ENCODE results near the gene COL24A1. TPM values are rescaled to one million over a fixed set of nuclear protein-coding genes. Genes with fewer than 3 reads are reported as not detected.
A peak's percentile ranks its signal among the peaks of the same experiment; 100 is the strongest.

COL24A1 gene
- total RNA-seq, 4 donors from 2014 or later, result 1.2 to 4.7 (median 3.3) TPM

- Histone ChIP-seq H3K36me3 (no peaks in the 10 kb centered on the region), H3K9me3 (no peaks in the 10 kb centered on the region), H3K4me1 (peaks cover 0 to 37% (median 12%) of the 10 kb centered on the region in 3 donors), H3K4me3 (peak overlapping the region; percentile 23 to 54), H3K27ac (peak overlapping the region in 3 of 4 donors; percentile 82 to 84 (median 84)), H3K27me3 (peaks cover 16% of the 10 kb centered on the region)
- peak; percentile 19 for ATAC-seq
- no CpG with 5 or more reads among the region's 43 CpGs for WGBS, 2 donors (ENCODE audit: low coverage in 1 of 2)
- no peak for TF ChIP-seq EP300 (IDR thresholded peaks at IDR 0.05)
- TF ChIP-seq POLR2AphosphoS5 (IDR thresholded peaks at IDR 0.05), result no peak
Measured at GRCh38 chr1:86155051-86155806, 1.3 kb downstream of the COL24A1 start.

GRCh38 chr1:86154571-86155050 lies 2.0 kb downstream of the COL24A1 start:
- 91% methylated on average over 4 of the region's 20 CpGs; no CpG with 5 or more reads in 1 of the 2 donors for WGBS, 2 donors (ENCODE audit: low coverage in 1 of 2)
- Histone ChIP-seq H3K36me3 (no peaks in the 10 kb centered on the region), H3K4me3 (peak overlapping the region in 1 of 2 donors; percentile 54), H3K27me3 (peaks cover 16% of the 10 kb centered on the region), H3K4me1 (peaks cover 0 to 37% (median 12%) of the 10 kb centered on the region in 3 donors), H3K27ac (peak overlapping the region in 3 of 4 donors; percentile 21 to 84 (median 84)), H3K9me3 (no peaks in the 10 kb centered on the region)
- no peak for TF ChIP-seq EP300 (IDR thresholded peaks at IDR 0.05)
- TF ChIP-seq CTCF (IDR thresholded peaks at IDR 0.05), result no peak
- no peak for TF ChIP-seq POLR2AphosphoS5 (IDR thresholded peaks at IDR 0.05)
- no peak for TF ChIP-seq POLR2A (IDR thresholded peaks at IDR 0.05)
- ATAC-seq, result no peak

GRCh38 chr1:86153836-86154235 lies 2.7 kb downstream of the COL24A1 start:
- no peaks in the 10 kb centered on the region for H3K36me3 ChIP-seq
- ATAC-seq, result no peak
- H3K27me3 ChIP-seq, result peaks cover 16% of the 10 kb centered on the region
- no peak overlapping the region for H3K27ac ChIP-seq
- TF ChIP-seq POLR2AphosphoS5 (IDR thresholded peaks at IDR 0.05), result no peak
- no peak for TF ChIP-seq EP300 (IDR thresholded peaks at IDR 0.05)
- TF ChIP-seq CTCF (IDR thresholded peaks at IDR 0.05), result no peak
- TF ChIP-seq POLR2A (IDR thresholded peaks at IDR 0.05), result no peak
- no peak overlapping the region for H3K4me3 ChIP-seq
- peaks cover 0 to 37% (median 12%) of the 10 kb centered on the region in 3 donors for H3K4me1 ChIP-seq
- no peaks in the 10 kb centered on the region for H3K9me3 ChIP-seq
- WGBS, 2 donors (ENCODE audit: low coverage in 1 of 2), result 80 to 97% methylated on average over 4 to 6 of the region's 6 CpGs

- Histone ChIP-seq H3K27me3 (peaks cover 16% of the 10 kb centered on the region), H3K27ac (peak overlapping the region in 1 of 4 donors; percentile 4), H3K9me3 (no peaks in the 10 kb centered on the region), H3K36me3 (no peaks in the 10 kb centered on the region), H3K4me1 (peaks cover 0 to 37% (median 12%) of the 10 kb centered on the region in 3 donors), H3K4me3 (no peak overlapping the region)
- 86% methylated on average over 1 of the region's 1 CpG; no CpG with 5 or more reads in 1 of the 2 donors for WGBS, 2 donors (ENCODE audit: low coverage in 1 of 2)
- no peak for ATAC-seq
- no peak for TF ChIP-seq EP300 (IDR thresholded peaks at IDR 0.05)
- TF ChIP-seq POLR2AphosphoS5 (IDR thresholded peaks at IDR 0.05), result no peak
- TF ChIP-seq POLR2A (IDR thresholded peaks at IDR 0.05), result no peak
- no peak for TF ChIP-seq CTCF (IDR thresholded peaks at IDR 0.05)
Measured at GRCh38 chr1:86152887-86153286, 3.7 kb downstream of the COL24A1 start.

GRCh38 chr1:86151427-86151826 lies 5.1 kb downstream of the COL24A1 start:
- Histone ChIP-seq H3K27ac (no peak overlapping the region), H3K27me3 (peaks cover 16% of the 10 kb centered on the region), H3K4me1 (peaks cover 0 to 26% (median 12%) of the 10 kb centered on the region in 3 donors), H3K4me3 (no peak overlapping the region), H3K36me3 (no peaks in the 10 kb centered on the region), H3K9me3 (no peaks in the 10 kb centered on the region)
- no peak for ATAC-seq
- TF ChIP-seq EP300 (IDR thresholded peaks at IDR 0.05) (no peak), POLR2A (IDR thresholded peaks at IDR 0.05) (no peak), CTCF (IDR thresholded peaks at IDR 0.05) (no peak), POLR2AphosphoS5 (IDR thresholded peaks at IDR 0.05) (no peak)
- 45 to 61% methylated on average over 2 of the region's 2 CpGs for WGBS, 2 donors (ENCODE audit: low coverage in 1 of 2)
